T-helper 1 cell (primary cell): Measurements from ENCODE around the gene APBA3.
"Not testable (repeated sequence)": the region's sequence is repeated elsewhere in the genome, so short reads cannot be mapped to it uniquely, and the experiment has no call there.

Experiments
- DNase-seq, 5 donors: peaks; one replicate each; pipeline ENCODE4 v3.0.0-alpha.2; 2012 to 2020

APBA3 gene

DNA sequence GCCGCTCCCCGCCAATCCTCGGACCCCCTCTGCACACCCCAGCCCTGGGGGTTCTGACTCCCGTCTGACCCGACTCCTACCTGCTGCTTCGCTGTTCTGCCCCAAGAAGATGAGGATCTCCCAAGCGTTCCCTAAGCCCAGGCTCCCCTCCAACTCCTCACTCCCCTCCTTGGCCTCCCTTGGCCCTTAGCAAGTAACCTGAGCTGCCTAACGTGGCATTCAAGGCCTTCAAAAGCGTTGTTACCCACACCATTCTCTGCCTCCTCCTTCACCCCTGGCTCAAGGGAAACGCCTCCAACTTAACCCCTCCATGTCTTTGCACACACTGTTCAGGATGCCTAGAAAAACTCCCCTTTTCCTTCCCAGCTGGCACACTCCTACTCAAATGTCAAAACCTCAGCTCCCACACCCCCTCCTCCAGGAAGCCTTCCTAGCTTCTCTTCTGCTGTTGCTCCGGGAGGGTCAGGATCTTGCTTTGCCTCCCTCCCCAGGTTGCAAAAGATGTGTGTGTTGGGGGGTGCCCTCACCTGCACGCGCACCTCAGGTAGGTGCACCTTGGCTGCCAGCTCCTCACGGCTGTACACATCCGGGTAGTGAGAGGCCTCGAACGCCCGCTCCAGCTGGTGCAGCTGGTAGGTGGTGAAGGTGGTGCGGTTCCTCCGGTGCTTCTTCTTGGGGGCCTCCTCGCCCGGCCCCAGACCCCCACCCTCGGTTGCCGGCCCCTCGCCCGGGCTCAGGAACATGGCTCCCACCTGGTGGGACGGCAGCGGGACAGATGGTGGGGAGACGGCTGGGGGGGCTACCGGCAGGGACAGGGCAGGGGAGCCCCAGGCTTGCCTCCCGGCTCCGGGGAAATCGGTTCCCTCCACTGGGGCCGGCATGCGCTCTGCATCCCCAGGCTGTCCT lies 9.8 kb upstream of the APBA3 start:
- DNase-seq = no peak

DNA sequence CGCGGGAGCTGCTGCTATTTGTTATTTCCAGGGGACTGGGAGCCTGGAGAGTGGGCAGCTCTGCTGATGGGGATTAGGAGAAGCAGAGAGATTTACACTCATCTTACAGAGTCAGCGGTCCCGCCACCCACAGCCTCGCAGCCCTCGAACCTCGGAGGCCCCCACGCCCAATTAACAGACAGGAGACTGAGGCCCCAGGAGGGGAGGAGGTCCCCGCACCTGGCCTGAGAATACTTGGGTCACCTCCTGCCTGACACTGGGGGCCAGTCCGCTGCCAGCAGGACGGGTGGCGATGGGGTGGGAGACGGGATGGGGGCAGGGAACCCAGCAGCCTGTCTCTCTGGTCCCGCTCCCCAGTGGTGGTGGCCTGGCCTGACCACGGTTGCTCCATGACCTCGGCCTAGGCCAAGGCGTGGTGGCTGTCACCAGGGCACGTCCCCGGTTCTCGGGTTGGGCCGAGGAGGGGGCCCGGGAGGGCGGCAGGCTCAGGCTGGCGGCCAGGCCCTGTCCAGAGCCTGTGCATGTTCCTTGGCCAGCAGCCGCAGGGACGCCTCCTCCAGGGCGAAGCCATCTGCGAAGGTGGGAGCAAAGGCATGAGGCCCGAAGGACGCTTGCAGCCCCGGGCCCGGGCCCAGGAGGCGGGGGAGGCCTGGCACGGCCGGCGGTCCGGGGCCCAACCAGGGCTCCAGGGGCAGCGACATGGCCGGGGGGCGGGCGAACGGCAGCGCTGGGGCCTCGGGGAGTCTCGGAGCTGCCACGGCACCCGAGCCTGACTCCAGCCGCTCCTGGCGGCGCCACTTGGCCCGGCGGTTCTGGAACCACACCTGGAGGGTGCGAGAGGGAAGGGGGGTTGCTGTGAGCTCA lies 8.9 kb upstream of the APBA3 start:
- DNase-seq = no peak

DNA sequence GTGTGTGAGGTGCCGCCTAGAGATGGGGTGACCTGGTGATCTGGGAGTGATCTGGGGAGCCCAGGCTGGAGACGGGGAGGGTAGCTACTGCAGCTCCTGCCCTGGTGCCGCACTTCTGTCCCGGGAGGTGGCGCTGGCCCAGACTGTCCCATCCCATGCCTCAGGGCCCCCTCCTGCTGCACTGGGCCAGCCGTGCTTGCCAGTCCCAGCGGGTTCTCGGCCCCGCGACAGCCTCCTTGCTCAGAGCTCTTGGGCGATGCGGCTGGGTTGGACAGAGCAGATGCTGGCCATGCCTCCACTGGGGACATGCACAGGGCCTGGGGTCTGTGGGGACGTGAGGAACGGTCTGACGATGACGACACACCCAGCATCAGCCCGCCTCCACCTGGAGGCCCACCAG lies 8.0 kb upstream of the APBA3 start:
- DNase-seq = no peak

DNA sequence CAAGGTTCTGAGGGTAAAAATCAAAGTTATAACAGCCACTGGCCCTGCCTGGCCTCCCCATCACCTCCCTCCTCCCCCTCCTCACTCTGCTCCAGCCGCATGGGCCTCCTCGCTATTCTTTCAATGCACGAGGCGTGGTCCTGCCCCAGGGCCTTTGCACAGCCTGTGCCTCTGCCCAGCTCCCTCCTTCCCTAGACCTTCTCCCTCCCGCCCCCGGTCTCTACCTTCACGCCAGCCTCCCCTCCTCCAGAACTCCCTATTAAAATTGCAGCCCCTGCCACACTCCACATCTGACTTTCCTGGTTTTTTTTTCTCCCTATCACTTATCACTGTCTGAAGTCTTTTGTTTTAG lies 7.2 kb upstream of the APBA3 start:
- no peak for DNase-seq

DNA sequence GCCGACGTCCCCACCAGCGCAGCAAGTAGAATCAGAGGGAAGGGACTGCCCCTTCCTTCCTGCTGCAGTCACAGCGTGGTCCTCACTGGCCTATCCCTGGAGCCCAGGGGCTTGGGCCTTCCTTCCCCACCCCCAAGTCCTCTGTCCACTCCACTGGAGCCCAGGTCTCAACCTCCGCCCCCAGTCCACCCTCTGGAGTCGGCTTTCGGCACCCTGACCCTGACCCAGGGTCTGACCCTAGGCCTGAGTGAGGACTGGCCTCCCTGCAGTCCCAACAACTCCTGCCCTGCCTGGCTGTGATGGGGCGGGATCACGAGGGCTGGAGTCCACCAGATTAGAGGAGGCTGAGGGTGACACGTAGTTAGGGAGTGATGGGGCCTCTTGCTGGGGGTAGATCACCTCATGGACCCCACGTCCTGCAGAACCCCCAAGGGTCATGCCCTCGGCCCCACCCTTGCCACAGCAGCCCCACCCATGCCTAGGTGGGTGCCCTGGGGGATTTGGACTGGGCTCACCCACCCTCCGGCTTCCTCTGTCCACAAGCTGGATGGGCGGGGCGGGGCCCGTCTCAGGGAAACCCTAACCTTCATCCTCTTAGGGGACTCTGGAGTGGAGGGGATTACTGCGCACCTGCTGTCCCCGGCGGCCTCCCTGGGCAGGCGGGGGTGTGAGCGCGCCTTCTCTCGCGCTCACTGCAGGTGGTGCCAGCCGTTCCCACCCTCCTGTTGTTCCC lies 6.7 kb upstream of the APBA3 start:
- no peak for DNase-seq

DNA sequence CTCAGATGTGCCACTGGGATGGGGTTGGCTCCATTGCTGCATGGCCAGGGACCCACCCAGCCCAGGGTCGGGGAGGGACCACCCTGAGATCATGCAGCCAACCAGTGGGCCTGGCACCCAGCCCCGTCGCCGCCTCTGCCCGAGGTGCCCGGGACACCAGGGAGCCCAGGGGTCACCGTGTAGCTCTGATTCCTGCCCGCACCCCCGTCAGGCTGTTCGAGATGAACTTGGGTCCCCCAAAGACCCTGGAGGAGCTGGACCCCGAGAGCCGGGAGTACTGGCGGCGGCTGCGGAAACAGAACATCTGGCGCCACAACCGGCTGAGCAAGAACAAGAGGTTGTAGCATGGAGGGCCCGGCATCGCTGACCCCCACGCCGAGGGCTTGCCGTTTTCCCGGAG lies 5.6 kb upstream of the APBA3 start:
- DNase-seq = no peak

DNA sequence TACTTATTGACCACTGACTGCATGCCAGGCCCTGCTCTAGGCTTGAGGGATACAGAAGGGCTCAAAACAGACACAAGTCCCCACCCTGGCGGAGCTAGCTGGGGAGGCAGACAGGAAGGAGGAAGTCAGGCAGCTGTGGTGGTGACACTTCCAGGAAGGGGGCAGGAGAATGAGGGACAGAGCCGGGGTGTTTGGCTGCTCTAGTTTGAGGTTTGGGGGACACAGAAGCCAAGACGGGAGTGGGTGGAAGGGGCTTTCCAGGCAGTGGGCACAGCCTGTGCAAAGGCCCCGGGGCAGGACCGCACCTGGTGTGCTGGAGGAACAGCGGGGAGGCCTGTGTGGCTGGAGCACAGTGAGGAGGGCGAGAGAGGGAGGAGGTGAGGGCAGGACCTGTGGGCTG lies 5.0 kb upstream of the APBA3 start:
- DNase-seq = peak in 1 of 5 donors; percentile 44

DNA sequence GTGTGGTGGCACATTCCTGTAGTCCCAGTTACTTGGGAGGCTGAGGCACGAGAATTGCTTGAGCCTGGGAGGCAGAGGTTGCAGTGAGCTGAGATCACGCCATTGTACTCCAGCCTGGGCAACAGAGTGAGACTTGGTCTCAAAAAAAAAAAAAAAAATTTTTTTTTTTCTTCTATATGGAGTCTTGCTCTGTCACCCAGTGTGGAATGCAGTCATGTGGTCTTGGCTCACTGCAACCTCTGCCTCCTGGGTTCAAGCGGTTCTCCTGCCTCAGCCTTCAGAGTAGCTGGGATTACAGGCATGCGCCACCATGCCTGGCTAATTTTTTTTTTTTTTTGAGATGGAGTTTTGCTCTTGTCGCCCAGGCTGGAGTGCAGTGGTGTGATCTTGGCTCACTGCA lies 4.3 kb upstream of the APBA3 start:
- DNase-seq = not testable (repeated sequence)

DNA sequence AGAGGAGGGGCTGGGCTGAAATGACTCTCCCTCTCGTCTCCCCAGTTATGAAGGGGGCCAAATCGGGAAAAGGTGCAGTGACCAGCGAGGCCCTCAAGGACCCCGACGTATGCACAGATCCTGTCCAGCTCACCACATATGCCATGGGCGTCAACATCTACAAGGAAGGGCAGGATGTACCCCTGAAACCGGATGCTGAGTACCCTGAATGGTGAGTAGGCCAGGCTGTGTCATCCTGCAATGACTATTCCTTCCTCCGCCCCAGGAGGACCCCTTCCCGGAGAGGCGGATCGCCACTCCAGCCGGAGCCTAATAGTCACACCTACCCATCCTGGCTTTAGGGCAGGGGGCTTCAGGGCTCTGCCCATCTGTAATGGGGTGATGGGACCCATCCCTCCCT lies 3.6 kb upstream of the APBA3 start:
- no peak for DNase-seq

DNA sequence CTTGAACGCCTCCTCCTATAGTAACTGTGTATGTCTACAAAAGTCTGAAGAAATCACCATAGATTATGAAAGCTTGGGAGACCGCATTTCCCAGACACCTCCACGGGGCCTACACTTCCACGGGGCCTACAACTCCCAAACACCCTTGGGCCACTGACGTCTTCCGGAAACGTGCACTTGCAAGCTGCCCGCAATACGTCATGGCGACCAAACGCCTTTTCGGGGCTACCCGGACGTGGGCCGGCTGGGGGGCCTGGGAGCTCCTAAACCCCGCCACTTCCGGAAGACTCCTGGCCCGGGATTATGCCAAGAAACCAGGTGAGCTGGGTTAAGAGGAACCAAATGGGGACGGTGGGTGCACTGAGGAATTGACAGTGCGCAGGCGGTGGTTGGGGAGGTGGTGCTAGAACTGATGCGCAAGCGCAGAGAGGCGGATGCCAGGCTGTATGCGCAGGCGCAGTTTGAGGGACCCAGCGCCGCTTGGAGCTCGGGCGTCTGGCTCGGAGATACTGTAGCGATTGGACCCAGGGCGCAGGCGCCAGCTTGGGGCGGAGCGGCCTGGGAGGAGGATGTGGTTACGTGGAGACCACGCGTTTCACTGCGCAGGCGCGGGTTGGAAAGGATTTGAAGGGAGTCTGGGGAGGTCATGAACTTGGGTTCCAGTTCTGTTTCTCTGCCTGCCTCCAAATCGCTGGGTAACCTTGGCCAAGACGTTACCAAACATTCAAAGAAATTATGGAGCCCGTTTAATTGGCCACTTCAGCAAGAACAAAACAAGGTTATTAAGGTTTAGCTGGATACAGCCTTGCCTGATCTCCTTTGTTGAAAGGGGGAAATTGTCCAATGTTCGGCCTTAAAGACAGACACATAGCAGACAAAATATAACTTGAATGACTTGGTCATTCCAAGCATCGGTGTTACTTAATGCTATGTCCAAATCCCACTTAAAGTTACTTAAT lies 1.3 kb upstream of the APBA3 start, which contains the start of gene MRPL54:
Gene MRPL54 (plus strand): TSS at position 182 of the 959 bp plus-strand sequence. CDS start 19 bp downstream, at position 201.
- DNase-seq = peak; percentile 98 to 100 (median 98)

DNA sequence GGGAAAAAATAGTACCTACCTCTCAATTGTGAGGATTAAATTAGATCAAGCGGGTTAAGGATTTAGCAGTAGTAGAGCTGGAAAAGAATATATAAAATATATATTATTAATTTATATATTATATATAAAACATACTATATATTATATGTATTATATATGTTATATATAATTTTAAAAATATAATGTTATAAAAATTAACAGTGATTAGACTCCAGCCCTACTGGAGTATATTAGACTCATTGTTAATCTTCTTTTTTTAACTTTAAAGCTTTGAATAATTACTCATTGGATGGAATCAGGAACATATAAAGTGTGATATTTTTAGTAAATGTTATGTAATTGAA lies 610 bp upstream of the APBA3 start:
- DNase-seq = no peak

DNA sequence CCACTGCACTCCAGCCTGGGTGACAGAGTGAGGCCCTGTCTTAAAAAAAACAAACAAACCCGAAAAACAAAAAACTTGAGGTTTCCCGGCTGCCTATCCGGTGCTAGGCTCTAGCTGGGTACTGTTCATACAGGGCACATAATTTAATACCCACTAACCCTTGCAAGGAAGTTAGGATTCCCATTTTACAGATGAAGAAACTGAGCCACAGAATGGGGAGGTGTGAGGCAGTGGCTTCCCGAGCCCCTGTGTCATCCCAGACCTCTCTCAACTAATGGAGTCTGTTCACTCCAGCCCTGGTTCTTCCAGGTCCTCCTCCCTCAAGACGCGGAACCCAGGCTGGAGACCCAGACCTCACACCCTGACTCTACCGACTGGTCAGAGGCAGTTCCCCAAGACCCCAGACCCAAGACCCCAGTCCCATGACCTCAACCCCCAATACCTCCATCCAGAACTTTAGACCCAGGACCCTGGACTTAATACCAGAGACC lies 576 bp downstream of the APBA3 start:
- peak in 2 of 5 donors; percentile 13 to 25 for DNase-seq

DNA sequence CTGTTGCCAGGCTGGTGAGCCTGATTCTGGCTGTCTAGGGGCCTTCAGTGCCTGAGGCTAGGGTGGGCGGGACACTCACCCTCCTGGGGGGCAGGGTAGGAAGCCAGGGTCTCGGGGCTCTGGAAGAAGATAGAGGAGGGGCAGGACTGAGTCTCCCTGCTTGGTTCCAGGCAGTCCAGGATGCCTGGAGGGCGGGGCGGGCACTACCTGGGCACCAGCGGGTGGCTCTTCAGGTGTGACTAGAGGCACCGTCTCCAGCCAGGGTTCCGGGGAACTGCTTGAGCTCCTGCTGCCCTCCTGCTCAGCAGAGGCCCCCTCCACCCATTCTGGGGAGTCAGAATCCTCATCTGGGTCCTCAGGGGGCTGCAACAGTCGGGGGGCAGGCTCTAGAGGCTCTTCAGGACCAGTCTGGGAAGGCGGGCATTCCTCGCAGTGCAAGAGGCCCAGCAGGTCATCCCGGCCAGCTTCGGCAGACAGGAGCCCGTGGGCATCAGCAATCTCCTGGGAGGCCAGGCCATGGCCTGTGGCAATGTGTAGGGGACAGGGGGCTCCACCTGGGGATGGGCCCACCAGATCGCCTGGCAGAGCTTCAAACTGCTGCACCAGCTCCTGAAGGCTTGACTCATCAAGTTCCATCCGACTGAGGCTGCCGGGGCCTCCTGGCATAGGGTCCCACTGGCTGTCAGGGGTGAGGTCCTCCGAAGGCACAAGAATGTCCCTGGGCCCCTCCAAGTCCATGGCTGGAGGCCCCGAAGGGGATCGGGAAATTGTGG lies 1.8 kb downstream of the APBA3 start:
- no peak for DNase-seq

DNA sequence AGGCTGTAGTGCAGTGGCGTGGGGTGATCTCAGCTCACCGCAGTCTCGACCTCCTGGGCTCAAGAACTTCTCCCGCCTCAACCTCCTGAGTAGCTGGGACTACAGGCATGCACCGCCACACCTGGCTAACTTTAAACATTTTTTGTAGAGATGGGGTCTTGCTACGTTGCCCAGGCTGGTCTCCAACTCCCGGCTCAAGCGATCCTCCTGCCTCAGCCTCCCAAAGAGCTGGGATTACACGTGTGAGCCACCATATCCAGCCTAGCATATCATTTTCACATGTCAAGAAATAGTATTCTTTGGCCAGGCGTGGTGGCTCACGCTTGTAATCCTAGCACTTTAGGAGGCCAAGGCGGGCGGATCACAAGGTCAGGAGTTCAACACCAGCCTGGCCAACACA lies 3.2 kb downstream of the APBA3 start:
- not testable (repeated sequence) for DNase-seq

DNA sequence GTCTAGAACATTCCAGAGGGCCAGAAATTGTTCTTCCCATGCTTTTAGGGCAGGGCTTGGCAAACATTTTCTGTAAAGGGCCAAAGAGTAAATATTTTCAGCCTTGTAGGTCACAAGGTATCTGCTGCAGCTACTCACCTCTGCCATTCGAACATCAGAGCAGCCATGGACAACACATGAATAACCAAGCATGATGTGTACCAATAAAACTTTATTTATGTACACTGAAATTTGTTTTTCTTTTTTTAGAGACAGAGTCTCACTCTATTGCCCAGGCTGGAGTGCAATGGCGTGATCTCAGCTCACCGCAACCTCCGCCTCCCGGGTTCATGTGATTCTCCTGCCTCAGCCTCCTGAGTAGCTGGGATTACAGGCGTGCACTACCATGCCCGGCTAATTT lies 3.8 kb downstream of the APBA3 start:
- DNase-seq = not testable (repeated sequence)

DNA sequence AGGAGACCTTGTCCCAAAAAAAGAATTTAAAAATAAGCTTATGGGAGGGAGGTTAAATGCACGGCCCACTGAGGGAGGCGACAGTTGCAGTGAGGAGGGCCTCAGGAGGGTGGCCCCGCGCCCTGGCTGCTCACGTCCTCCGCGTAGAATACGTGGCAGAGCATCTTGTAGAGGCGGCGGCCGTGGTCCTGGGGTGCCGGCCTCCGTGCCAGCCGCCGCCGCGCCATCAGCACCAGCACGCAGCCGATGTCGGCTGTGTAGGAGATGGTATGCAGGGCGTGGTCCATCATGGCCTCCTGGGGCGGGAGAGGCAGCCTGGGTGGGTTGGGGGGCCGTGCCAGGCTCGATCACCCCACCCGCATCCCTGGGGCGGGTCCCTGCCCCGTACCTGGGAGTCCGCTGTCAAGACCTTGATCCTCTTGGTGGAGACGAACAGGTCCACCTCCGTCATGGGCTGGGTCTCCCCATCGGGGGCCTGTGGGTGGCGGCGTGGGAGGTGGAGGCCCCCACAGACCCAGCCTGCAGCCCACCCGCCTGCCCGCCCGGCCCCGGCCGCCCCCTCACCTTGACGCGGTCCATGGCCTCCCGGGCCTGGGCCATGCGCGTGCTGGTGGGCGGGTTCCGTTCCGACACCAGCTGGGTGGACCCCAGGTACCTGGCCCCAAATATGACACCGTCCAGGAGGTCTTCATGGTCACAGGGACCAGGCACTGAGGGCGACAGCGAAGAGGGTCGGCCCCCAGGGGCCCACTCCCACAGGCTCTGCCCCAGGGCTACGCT lies 7.7 kb downstream of the APBA3 start:
- no peak for DNase-seq

DNA sequence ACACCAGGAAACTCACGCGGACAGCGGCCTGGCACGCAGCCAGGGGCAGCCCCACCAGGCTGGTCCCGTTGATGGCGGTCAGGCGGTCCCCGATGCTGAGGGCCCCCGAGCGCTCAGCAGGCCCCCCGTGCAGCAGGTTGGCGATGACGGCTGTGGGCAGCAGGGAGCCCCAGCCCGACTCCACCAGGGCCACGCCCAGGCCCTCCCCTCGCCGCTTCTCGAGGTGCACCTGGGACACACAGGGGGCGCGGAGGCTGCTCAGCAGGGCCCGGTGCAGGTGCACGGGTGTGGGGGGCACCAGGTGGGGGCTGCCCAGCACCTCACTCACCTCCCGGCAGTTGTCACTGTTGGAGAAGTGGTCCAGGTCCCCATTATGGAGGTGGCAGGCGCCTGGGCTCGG lies 9.0 kb downstream of the APBA3 start:
- no peak for DNase-seq

DNA sequence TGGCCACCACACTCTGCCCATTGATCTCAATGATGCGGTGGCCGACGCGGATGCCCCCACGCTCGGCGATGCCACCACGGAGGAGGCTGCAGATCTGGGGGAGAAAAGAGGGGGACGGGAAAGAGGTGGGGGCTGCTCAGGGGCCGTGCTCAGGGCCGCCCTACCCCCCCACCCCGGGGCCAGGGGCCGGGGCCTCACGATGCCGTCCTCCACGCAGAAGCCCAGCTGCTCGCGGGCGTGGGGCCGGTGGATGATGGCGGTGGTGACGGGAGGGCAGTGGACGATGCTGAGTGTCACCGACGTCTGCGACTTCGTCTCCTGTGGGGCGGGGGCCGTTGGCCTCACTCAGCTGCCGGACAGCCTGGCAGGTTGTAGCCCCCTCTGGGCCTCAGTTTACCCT lies 10.3 kb downstream of the APBA3 start:
- DNase-seq = no peak

DNA sequence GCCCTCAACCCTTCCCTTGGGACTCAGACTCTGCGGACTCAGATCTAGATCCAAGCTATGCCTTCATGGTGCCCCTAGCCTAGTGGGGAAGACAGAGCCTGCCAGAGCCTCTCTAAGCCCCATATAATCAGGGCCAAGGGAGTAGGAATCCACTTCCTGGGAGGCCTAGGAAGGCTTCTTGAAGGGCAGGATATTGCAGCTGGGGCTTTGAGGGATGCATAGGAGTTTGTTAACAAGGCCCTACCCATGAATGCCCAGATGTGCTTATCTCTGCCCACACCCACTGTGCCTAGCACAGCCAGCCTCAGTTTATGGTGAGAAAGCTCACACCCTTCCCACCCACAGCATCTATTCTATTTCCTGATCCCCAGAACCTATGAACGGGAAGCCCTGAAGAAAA lies 11.3 kb downstream of the APBA3 start:
- no peak for DNase-seq

DNA sequence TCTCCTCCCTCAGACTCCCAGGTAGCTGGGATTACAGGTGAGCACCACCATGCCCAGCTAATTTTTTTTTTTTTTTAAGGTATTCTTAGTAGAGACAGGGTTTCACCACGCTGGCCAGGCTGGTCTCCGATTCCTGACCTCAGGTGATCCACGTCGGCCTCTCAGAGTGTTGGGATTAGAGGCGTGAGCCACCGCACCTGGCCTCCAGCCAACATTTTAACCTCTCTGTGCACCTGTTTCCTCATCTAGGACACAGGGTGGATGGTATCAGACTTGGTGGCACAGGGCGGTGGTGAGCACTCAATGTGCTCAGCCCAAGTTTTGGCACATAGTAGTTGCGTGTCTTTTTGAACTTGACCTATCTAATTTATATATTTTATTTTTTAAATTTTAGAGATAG lies 12.5 kb downstream of the APBA3 start:
- no peak for DNase-seq
